RPMI7951 (cell line): ENCODE measurements around the gene GREB1. TPM values are rescaled to one million over a fixed set of nuclear protein-coding genes. Genes with fewer than 3 reads are reported as not detected.

Source experiments
- DNase-seq: peaks from one replicate; pipeline ENCODE4 v3.0.0-alpha.2; 2012; ENCODE audit warnings: low read depth
- total RNA-seq: library from RNA; depleted of rRNA; stranded (reverse); fragments of >200 nt; shearing (Covaris generic); gene quantifications from 2 replicates; pipeline ENCODE4 v1.2.3, GENCODE V29; 2014

The GREB1 gene
- total RNA-seq, 1 experiment from 2014 or later: 0.84 TPM

- DNase-seq: no peak
Observed at GRCh38 chr2:11537951-11538350, 4.1 kb downstream of the GREB1 start.

- DNase-seq: no peak
Observed at GRCh38 chr2:11539317-11540147, 5.7 kb downstream of the GREB1 start.

GRCh38 chr2:11540148-11540995 lies 6.5 kb downstream of the GREB1 start:
- DNase-seq: no peak

GRCh38 chr2:11540996-11541692 lies 7.3 kb downstream of the GREB1 start:
- DNase-seq: no peak

- DNase-seq: no peak
Observed at GRCh38 chr2:11541693-11542274, 7.9 kb downstream of the GREB1 start.

- no peak for DNase-seq
Observed at GRCh38 chr2:11542275-11542819, 8.5 kb downstream of the GREB1 start.

GRCh38 chr2:11543337-11544216 lies 9.7 kb downstream of the GREB1 start:
- no peak for DNase-seq

- no peak for DNase-seq
Observed at GRCh38 chr2:11546072-11546471, 12.2 kb downstream of the GREB1 start.

- DNase-seq: no peak
Observed at GRCh38 chr2:11547912-11548497, 14.2 kb downstream of the GREB1 start.

- no peak for DNase-seq
Observed at GRCh38 chr2:11550302-11550701, 16.5 kb downstream of the GREB1 start.

GRCh38 chr2:11550901-11551568 lies 17.2 kb downstream of the GREB1 start:
- DNase-seq: no peak

GRCh38 chr2:11551569-11552259 lies 17.9 kb downstream of the GREB1 start:
- no peak for DNase-seq

- no peak for DNase-seq
Observed at GRCh38 chr2:11552260-11552638, 18.4 kb downstream of the GREB1 start.

- peak; percentile 87 for DNase-seq
Observed at GRCh38 chr2:11553661-11554398, 20.0 kb downstream of the GREB1 start.

- no peak for DNase-seq
Observed at GRCh38 chr2:11554399-11554716, 20.5 kb downstream of the GREB1 start.

GRCh38 chr2:11556101-11556806 lies 22.4 kb downstream of the GREB1 start:
- no peak for DNase-seq

GRCh38 chr2:11558214-11558886 lies 24.5 kb downstream of the GREB1 start:
- DNase-seq: no peak
